ENCODE measurements around the gene NISCH.
A peak's percentile ranks its signal among the peaks of the same experiment; 100 is the strongest.

The NISCH gene

DNA sequence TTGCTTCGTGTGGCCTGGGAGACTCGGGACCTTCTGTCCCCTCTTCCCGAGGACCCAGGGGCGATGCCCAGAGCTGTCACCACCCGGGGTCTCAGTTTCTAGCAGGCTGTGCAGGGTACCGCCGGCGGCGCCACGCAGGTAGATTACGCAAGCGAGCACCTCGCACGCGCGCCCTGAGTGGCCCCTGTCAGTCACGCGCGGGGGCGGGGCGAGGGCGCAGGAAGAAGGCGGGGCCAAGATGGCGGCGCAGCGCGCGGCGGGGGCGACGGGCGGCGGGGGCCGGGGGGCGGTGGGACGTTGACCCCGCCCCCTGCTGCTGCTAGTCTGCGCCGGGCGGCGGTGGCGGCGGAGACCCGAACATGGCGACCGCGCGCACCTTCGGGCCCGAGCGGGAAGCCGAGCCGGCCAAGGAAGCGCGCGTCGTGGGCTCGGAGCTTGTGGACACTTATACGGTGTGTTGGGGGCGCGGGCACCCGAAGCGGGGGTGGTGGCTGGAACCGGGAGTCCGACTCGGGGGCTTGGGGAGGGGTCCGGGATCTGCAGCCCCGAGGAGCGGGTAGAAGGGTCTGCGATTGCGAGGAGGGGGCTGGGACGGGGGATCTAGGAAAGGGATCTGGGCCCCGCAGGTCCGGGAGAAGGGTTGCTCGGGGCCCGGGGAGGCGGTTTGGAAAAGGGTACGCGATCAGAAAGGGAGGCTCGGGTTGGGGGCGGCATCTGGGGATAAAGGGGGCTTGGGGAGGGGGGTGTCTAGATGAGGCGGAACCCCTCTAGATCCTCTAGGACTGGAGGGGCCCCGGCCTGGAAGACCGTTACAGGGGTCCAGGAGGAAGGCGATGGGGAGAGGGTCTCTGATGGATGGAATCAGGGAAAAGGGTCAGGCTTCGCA lies at the start of gene NISCH:
NISCH (plus strand) TSS at position 322 of the 886 bp plus-strand sequence; CDS start at position 360, 38 bp downstream.
- peak; percentile 76 for DNase-seq

DNA sequence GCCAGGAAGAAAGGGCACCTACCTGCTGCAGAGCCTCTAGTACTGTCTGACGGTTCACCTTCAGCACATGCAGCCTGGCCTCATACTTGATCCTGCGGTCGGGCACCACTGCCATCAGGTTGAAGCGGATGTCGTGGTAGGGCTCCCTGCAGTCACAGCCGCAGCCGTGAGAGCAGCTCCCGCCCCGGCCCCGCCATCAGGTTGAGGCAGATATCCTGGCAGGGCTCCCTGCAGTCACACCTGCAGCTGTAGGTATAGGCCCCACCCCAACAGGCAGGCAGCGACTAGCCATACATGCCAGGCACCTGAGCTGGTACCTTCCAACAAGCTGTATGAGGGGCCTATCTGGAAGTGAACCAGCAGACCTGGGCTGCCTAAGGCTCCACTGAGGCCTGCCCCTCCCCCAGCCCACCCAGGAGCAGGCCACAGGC lies 49.2 kb upstream of the NISCH start:
- peak; percentile 13 for DNase-seq

DNA sequence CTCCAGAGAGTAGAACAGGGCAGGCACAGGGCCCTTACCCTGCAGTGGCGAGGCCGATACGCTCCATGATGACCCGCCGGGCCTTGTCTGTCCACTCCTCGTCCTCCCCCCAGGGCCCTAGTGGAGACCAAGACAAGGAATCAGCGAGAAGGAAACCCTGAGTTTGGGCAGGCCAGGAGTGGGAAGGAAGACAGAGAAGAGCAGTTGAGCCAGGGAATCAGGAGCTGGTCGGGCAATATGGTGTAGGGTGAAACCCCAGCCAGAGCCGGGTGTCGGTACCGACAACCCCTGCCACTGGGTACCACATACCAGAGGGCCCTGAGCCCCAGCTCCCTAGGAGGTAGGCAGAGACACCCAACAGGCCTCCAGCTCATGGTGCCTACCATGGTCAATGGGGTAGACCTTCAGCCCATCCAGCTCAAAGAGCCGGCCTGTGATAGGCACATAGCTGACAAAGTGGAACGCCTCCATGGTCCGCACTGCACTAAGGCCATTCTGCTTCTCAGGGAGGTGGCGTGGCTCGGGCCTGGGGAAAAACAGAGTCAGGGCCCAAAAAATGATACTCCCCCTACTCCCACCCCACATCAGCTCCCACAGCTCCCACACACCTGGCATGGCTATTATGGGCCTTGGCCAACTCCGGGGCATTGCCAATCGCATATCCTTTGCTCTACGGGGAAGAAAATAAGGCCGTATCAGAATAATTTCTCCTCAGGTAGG lies 48.5 kb upstream of the NISCH start:
- no peak for DNase-seq

DNA sequence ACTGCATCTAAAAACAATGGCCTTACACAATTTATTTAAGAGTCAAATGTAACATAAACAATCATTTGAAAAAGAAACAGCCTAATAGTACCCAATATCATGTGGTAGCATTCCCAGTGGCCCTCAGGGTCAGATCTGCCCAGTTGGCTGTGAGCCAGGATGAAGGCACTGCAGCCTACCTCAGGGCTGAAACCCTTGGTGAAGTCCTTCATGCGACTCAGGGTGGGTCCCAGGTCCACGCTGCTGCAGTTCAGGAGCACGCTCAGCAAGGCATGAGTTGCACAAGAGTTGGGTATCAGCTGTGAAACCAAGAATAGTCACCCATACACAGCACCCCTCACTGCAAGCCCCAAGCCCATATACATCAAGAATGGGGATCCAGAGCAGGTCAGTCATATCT lies 47.6 kb upstream of the NISCH start:
- DNase-seq, result no peak

DNA sequence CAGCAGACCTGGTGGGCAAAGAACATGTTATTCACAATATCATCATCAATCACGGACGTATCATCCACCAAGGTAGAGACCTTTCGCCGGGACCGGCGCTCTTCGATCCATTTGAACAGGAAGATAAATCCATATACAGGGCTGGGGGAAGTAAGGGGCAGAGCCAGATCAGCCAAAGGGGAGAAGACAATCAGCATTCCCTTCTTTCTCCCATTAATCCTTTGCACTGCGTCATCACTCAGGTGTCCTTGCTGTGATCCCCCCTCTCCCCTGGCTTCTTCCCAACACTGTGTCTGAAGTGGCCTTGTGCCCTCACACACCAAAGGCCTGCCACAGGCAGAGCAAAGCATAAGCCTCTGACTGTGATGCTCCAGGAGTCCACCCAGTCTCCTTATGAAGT lies 46.9 kb upstream of the NISCH start:
- DNase-seq, result no peak

DNA sequence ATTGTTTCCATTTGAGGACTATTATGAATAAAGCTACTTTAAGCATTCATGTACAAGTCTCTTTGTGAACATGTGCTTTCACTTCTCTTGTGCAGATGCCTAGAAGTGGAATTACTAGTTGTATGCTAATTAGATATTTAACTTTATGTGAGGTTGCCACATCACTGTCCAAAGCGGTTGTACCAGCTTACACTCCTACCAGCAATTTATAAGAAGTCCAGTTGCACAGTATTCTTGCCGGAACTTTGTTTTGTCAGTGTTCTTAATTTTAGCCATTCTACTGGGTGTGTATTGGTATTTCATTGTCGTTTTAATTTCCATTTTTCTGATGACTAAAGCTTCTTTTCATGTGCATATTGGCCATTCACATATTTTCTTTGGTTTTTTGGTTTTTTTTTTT lies 39.6 kb upstream of the NISCH start:
- DNase-seq, result no peak

DNA sequence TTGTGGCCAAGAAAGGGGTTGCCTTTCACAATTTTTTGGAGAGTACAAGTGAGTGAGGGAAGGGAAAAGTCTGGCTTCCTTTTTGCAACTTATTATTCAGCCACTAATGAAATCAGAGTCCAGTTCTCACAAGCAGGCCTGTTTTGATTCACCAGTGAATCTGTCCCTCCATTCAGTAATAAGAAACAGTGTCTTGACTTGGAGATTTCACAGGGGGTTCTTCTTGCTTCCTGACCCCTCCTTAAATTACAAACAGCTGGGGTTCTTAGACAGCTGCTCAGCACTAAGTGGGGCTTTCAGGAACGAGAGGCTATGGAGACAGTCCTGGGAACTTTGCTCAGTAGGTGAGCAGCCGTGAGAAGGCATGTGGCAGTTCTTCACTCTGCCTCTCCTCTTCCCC lies 35.0 kb upstream of the NISCH start:
- DNase-seq, result no peak

DNA sequence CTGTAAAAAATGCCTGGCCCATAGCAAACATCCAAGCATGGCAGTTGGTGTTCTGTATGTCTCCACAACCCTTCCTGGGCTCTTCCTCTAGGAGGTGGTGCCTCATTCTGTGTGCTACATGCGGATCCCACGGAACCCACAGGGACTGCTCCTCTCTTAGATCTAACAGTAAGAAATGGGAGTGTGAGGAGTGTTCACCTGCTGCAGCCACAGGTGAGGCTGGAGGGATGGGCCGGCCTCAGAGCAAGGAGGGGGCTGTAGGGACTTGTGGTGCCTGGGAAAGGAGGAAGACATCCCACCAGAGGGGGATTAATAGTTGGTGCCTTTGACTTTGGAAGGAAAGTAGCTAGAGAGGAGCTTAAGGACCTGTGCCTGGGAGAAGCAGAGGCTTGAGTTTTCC lies 32.7 kb upstream of the NISCH start:
- no peak for DNase-seq

DNA sequence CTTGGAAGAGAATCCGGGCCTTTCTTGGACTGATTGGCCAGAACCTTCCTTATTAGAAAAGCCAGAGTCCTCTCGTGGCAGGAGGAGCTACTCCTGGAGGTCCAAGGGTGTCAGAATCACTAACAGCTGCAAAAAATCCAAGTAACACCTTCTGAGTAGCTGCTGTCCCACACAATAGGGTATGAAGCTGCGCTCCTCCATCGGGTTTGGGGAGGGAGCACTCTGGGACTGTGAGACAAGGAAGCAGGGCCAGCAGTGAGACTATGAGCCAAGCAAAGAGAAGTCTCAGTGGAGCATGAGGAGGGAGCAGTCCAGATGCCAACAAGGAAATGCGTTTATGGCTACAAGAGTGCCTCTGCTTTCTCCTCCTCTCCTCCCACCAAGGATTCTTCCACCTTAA lies 32.2 kb upstream of the NISCH start:
- no peak for DNase-seq

DNA sequence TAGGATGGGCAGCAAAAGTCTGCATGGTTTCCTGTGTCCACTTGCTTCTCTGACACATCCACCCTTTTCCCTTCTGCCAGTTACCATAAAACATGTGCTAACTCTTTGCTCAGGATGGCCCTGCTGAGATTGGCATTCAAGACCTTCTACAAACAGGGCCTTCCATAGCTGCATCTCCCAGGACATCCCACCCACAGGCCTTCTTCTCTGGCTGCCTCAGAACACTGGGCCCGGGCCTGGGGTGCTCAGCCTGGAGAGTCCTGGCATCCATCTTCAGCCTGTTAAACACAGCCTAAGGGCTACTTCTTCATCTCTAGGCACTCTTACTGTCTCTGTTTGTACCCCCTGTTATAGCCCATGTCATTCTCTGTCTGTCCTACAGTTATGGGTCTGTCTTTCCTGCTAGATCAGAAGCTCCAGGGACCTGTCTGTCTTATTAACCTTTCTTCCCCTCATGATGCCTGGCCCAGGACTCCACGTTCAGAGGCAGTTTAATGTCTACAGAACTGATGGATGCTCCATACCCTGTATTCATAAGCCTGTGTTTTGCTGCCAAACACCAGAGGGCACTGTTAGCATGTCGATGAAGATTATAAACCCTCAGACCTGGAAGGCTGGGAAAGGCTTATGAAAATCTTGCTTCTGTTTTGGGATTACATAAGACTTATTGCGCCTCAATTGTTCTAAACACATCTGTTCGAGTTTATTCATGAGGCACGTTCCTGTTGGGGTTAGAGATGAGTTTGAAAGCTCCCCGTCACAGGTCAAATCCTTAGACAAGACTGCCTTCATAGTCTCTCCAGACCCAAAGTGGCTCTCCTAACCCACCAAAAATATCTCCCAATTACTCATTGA lies 27.0 kb upstream of the NISCH start:
- peak; percentile 12 for DNase-seq

DNA sequence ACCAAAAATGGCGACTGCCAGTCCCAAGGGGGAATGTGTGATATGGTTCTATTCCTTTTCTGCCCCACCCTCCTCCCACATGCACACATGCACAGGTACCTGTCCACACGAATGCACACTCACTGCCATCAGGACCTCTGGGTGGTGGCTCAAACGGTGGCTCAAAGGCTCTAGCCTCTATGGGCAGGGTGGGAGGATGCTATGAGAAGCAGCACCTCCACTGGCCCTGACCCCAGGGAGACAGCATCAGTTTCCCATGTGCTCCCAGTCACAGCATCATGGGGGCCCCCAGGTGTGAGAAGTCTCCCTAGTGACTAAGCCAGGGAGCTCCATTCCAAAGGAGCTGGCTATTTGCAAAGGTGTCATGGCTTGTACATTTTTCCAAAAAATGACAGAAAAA lies 26.4 kb upstream of the NISCH start:
- DNase-seq, result no peak

DNA sequence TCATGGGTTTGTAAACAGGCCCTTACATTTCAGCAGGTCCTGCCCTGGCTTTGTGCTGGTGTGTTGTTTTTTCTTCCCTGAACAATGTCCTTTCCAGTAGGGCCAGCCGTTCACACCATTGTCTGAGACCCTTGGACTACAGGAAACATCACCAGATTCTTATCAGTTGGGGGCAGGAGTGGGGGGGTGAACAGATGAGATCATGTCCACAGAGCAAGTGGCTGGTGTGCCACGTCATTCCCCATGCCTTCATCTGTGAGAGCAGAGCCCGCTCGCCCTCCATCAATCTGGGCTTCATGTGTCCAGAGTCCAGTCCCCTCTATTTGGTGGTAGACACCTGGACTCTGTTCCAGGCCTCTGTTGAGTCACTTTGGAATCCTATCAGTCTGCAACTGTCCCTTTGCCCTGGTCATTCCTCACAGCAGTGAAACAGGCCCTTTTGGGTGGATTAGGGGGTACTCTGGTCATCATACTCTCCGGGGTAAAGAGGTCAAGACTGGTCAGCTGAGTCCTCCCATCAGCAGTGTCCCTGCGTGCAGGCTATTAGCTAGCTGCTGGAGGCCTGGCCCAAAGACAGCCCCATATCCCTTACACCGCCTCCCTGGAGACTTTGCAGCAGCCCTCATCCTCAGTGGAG lies 25.5 kb upstream of the NISCH start:
- DNase-seq, result no peak

DNA sequence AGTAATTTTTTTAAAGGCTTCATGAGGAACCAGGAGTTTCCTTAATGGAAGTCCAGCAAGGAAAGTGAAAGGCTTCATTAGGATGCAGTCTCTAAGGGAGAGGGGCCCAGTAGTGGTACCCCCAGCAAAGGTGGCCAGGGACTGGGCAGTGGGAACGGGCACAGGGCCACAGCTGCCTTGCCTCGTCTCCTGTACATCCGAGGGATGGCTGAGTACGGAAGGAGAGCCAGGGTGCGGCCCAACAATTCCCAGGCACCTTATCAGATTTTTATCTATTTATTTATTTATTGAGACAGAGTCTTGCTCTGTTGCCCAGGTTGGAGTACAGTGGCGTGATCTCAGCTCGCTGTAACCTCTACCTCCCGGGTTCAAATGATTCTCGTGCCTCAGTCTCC lies 25.0 kb upstream of the NISCH start:
- DNase-seq, result no peak

DNA sequence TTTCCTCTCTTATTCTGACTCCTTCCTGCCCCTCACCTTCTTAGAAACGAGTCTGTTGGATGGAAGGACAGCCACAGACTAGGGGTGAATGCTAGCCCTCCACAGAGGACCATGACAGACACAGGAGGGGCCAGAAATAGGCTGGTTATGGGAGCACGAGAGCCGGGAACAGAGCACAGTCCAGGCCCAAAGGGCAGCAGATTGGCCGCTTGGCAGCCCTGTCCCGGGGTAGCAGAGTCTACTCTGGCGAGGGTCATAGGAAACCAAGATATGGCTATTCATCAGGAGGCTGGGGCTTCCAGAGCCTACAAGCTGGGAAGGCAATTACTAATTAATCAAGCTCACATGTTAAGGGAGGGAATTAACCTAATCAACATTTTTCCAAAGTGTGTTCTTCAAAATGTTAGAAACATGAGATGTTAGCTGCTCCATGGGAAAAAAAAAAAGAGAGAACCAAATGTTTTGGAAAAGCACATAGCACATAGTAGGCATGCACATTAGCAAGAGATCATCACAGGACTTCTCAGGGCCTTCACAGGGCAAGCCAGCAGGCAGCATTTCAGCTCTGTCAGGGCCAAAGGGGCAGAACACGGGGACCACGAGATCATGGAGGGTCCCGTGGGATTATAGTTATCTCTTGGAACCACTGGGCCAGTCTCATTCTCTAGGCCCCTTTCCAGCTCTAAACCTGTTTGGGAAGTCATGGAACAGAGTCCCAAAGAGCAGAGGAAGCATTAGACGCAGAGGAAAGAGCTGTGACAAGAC lies 23.8 kb upstream of the NISCH start:
- no peak for DNase-seq

DNA sequence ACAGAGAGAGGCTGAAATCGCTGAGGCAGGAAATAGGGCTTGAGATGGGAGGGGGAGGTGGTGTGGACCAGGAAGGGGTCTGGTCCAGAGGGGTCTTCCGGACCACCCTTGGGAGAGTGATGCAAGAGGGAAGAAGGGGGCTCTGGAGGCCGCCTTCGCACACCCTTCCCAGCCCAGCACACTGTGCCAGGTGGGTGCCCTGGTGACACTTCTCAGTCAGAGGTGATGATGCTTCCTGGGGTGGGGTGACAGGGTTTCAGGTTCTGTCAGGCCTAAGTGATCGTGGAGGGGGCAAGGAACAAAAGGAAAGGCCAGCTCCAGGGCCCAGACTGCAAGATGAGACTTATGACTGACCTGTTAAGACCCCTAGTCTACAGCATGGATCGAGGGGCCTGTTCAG lies 23.2 kb upstream of the NISCH start:
- DNase-seq, result no peak

DNA sequence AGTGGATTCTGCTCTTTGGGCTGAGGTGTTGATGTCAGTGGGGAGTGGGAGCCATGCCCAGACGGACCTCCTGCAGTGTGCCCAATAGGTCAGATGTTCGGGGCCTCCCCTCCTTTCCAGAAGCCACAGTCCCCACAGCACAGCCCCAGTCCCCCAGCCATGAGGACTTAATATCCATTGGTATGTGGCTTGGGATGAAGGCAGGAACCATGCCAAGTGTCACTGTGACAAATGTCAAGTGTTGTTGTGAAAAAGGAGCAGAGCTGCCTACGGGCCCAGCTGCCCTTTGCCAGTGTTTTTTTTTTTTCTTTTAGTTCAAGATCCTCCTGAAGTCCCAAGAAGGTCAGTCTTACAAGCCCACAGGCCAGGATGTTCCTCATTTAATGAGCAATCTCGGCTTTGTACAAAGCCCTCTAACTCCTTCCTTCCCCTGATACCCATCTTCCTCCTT lies 22.7 kb upstream of the NISCH start:
- DNase-seq, result no peak

DNA sequence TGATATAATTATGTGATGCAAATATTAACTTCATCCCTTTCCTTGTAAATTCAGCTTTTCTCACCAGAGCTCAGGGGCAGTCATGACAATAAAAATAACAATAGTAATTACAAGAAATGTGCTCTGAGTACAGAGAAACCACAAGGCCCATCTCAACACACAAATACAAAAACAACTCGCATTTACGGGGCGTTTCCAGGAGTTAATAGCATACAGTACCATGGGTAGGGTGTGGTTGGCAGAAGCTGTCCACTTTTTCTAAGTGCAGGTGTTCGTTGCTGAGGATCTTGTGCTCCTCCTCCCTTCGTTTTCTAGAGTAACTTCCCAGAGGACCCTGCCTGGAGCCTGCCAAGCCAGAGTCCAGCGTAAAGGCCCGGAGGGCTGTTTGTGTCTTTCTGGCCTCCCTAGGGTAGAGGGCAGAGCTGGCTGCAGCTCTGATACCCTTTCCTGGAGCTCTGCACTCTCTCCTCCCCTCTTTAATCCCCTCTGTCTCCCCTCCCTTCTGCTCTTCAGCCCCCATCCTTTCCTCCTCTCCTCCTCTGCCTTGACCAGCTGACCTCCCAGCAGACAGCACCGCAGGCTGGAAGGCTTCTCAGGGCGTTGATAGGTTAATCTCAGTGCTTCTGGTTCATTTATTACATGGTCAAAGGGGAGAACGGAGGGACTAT lies 21.9 kb upstream of the NISCH start:
- DNase-seq, result no peak

DNA sequence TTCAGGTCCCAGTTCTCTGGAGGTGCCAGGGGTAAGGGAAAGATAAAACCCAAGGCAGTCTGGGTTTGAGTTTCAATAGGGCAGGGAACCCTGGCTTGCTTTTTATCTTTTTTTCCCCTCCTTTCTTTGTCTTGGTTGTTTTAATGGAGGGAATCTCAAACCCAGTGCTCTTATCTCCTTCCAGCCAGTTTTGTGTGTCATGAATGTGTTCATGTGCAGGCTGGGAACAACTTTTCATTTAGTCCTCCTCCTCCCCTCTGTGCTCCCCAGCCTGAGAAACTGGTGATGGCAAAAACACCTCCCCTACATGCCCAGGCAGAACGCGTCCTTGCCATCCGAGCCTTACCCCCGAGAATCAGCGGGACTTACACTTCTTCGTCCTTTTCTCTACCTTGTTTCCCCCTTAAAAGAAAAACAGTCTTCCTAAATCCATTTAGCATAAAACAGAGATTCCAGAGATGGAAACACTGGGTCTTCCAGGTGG lies 21.4 kb upstream of the NISCH start:
- DNase-seq, result no peak

DNA sequence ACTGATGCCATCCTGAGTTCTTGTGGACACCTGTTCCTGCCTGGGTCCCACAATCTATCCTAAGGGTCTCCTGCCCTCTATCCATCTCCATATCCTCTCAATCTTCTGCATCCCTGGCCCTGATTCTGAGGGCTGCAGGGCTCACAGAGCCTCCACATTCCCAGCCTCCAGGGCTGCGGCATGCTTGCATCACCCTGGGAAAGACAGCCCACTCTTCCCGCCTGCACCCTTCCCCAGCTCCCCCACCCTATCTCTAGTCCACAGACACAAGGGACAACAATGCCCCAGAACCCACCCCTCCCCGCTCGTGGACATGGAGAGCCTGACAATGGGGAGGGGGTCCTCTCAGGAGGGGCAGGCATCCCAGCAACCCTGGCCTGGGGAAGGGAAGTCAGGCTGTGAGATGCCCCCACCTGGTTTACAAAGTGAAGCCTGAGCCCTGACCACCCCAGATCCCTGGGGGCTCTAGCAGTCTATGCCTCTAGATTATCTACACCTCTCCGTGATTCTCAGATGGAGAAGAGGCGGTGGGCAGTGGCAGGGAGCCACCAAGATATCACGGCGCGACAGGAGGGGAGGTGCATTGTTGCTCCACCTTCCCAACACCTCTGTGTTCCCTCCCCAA lies 20.8 kb upstream of the NISCH start:
- DNase-seq, result no peak

DNA sequence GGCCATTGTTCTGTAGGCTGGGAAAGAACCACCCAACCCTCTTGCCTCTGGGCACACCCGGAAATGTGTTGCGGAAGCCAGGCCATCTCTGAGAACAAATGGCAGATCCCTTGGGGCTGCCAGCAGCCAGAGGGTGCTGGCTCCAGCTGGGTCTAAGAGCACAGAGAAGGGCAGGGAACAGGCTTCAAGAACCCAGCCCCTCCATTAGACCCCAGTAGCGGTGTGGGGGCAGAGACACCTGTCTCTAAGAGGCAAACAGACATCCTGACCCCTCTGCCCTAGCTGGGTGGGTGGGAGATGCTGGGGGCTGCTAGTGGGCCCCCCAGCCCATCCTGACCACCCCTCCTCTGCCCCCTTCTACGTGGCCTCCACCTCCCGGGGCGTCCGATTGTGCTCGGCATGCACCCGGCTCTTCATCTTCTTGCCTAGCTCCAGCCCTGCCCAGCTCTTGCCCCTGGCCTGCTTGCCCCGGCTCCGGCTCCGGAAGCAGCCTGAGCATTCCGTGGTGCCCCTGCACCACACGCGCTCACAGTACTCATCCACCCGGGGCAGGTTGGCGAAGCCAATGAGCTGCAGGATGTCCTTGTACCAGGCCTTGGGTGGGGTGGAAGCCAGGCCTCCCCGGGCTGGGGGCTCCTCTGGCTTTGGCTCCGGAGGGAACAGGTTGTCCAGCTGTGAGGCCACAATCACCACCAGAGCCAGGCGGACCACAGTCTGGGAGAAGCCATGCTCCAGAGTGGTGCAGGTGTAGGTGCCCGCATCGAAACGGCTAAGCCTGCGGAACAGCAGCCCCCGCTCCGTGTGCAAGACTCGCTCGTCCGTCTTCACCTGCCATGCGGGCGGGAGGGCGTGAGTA lies 19.9 kb upstream of the NISCH start:
- DNase-seq, result no peak
